HPDE6-E6E7 (cell line): Measurements from ENCODE around the gene OR52A1.

Source experiments
- DNase-seq: peaks from one replicate; pipeline ENCODE4 v3.0.0; 2011; ENCODE audit warnings: missing footprints; ENCODE audit errors: extremely low spot score

The OR52A1 gene

DNA sequence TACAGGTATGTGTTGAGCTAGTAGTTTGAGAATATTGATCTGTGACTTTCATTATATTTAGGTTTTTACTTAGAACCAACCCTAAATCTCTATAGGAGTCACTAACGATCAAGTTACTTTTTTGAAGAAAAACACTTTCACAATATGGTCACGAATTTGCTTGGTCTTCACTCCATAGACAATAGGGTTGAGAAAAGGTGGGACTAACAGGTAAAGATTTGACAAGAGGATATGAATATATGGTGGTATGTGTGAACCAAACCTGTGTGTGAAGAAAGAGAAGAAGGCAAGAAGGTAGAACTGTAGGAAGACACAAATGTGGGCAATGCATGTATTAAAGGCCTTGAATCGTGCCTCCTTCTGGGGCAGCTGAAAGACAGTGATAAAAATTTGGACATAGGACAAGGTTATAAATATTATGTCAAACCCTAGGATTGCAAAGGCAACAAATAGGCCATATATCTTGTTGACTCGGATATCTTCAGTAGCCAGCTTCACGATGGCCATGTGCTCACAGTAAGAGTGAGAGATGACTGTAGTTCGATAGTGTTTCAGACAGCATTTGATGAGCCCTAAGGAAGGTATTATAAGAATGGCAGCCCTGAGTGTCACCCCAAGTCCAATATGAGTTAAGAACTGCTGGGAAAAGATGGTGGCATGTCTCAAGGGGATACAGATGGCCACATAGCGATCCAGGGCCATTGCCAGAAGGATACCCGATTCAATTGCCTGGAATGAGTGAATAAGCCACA, 22.8 kb downstream of the OR52A1 start:
- no peak for DNase-seq

DNA sequence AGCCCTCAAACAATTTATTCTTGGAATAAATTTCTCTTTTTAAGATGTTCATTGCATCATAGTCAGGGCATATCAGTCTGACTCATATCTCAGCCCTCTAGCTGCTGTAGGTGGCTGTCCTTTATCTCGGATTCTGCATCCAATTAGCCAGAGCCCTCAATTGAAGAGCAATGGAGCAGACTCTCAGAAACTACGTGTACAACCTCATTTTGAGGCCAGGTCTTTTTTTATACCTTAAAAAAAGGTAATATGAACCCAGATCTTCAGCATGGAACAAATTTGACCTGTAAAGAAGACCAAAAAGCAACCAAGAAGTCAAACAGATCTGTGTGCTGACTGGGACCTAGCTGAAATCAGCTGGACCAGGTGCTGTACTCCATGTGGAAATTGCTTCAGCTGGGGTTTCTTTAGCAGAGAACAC, 25.1 kb downstream of the OR52A1 start:
- DNase-seq: no peak

DNA sequence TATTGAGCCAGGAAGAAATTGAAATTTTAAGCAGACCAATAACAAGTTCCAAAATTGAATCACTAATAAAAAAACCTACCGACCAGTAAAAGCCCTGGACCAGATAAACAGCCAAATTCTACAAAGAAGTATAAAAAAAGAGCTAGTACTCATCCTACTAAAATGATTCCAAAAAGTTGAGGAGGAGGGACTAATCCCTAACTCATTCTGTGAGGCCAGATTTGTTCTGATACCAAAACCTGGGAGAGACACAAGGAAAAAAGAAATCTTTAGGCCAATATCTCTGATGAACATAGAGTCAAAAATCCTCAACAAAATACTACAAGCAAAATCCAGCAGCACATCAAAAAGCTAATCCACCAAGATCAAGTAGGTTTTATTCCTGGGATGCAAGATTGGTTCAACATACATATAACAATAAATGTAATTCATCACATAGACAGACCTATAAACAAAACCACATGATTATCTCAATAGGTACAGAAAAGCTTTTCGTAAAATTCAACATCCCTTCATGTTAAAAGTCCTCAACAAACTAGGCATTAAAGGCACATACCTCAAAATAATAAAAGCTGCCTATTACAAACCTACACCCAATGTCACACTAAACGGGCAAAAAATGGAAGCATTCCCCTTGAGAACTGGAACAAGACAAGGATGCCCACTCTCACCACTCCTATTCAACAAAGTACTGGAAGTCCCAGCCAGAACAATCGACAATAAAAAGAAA, 29.5 kb downstream of the OR52A1 start:
- DNase-seq: no peak

DNA sequence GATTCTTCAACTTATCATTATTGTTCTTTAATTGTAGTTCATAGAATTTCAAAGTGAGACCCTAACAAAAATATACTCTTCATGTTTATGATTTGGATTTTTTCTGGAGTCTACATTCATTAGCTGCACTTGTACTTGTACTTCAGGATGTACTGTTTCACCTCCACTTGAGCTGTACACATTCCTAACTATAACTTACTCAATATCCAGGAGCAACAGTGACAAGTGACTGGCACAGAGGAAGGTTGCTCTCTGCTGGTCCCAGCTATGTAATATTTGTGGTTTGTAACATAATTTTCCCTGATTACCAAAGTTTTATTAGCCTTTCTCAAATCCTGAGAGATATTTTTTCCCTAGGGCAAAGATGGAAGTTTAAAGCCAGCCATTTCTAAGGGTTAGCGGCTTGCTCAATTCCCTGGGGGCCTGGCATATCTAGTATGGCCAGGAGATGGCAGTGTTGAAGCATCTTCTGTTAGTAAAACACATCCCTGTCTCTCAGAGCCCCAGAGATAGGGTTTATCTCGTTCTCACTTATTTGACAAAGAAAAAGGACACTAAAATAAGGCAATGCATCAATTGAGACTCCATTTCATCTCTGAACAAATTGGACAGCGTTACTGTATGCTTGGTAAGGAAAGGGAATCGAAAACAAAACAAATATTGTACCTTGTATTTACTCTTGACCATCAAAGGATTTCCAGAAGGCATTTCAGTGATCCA, 30.6 kb downstream of the OR52A1 start:
- peak; percentile 6 for DNase-seq

DNA sequence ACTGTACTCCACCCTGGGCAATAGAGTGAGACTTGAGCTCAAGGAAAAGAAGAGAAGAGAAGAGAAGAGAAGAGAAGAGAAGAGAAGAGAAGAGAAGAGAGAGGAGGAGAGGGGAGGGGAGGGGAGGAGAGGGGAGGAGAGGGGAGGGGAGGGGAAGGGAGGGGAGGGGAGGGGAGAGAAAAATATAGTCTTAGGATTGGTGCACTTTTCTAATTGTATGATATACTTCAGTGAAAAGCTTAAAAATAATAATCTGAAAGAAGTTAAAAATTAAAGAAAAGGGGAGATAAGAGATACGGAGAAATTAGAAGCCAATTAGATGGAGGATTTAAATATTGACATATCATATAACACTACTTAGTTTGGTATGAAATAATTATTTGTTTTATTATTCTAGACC, 35.7 kb downstream of the OR52A1 start:
- DNase-seq: no peak

DNA sequence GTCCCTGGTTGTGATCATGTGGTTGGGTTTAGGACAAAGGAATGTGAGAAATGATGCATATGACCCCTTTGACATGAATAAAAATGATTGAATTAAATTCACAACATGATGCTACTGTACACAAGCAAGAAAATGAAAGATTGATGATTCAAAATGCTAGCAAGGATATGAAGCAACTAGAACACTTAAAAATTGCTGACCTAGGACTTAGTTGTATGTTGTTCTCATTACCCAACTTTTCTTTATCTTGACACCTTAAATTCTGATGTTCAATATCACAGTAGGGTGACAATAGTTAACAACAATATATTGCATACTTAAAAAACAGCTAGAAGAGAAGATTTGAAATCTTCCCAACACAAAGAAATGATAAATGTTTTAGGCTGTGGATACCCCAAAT, 37.0 kb downstream of the OR52A1 start:
- DNase-seq: no peak

DNA sequence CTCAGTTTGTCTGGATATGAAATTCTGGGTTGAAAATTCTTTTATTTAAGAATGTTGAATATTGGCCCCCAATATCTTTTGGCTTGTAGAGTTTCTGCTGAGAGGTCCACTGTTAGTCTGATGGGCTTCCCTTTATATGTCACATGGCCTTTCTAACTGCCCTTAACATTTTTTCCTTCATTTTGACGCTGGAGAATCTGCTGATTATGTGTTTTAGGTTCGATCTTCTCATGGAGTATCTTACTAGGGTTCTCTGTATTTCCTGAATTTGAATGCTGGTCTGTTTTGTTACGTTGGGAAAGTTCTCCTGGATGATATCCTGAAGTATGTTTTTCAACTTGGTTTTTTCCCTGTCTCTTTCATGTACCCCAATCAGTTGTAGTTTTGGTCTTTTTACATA, 39.2 kb downstream of the OR52A1 start:
- DNase-seq: no peak

DNA sequence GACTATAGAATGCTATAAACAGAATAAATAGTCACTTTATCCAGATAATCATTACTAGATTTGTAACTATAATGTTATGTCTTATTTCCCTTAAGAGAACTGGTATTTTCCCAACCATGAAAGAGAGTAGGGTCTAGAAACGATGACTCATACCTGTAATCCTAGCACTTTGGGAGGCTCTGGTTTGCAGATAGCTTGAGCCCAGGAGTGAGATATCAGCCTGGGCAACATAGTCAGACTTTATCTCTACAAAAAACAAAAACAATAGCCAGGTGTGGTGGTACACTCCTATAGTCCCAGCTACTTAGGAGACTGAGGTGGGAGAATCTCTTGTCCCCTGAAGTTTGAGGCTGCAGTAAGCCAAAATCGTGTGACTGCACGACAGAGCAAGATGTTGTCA, 47.3 kb downstream of the OR52A1 start:
- no peak for DNase-seq

DNA sequence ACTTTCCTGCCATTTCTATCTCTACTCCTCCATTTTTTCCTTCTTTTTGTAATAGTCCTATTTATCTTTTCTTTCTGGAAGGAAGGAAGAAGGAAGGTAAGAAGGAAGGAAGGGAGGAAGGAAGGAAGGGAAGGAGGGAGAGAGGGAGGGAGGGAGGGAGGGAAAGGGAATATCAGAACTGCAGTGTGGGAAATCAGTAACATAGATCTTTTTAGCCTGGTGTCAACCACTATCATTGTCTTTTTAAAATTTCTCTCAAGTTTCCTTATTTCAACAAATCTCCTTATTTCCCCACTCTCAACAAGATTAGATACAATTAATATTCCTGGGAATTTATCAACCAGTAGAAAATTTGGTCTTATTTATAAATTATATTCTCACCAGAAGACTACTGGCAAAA, 51.5 kb downstream of the OR52A1 start:
- DNase-seq: no peak

DNA sequence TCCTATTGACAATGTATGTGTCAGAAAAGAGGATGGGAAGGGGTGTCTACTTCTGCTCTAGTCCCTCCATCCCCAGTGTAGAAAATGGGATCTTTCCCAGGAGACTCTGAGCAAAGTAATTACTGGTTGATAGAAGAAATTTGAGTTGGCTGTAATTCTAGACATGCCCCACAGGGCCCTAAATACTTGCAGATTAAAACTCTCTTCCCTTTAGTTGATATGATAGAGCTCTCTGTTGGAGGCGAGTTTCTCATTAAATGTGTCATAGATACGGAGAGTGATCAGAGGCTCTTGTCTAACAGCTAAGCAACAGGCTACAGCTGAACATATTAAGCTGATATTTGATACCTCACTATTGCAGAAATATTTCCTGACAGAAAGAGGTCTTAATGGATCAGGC, 52.3 kb downstream of the OR52A1 start:
- DNase-seq: no peak

DNA sequence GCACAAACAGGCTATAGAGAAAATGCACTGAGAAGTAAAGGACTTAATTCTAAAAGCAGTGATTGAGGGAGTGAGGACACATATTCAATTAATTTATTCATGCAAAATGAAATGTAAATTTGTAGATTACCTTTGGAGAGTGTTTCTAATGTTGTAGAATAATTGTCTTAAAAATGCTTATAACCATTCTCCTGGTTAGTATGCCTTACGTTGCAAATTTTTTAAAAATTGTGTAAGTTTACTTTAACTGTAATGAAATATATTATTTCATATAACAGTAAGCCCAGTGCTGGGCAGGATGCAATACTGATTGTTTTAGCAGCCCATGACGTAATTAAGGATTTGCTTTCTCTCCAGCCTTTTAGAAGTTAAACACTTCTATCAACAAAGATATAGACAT, 58.5 kb downstream of the OR52A1 start:
- DNase-seq: no peak
